Measurements from ENCODE around the gene ACTR8.

Gene ACTR8

GRCh38 chr3:53833700-53834099 is 48.3 kb downstream of the ACTR8 start:
- no peak for DNase-seq

GRCh38 chr3:53833053-53833645 is 48.8 kb downstream of the ACTR8 start:
- no peak for DNase-seq

- DNase-seq = no peak
These were observed 51.0 kb downstream of the ACTR8 start for GRCh38 chr3:53830944-53831343.

GRCh38 chr3:53829605-53830004 is 52.3 kb downstream of the ACTR8 start:
- DNase-seq = no peak

- no peak for DNase-seq
These were observed 53.4 kb downstream of the ACTR8 start for GRCh38 chr3:53828581-53828980.

- DNase-seq = no peak
These were observed 55.9 kb downstream of the ACTR8 start for GRCh38 chr3:53826048-53826447.

- DNase-seq = no peak
These were observed 57.2 kb downstream of the ACTR8 start for GRCh38 chr3:53824795-53825194.

GRCh38 chr3:53823956-53824657 is 57.8 kb downstream of the ACTR8 start:
- no peak for DNase-seq

- DNase-seq = no peak
These were observed 58.7 kb downstream of the ACTR8 start for GRCh38 chr3:53823026-53823955.

GRCh38 chr3:53822331-53822741 is 59.6 kb downstream of the ACTR8 start:
- DNase-seq = no peak

GRCh38 chr3:53821631-53822121 is 60.3 kb downstream of the ACTR8 start:
- no peak for DNase-seq

- DNase-seq = no peak
These were observed 61.0 kb downstream of the ACTR8 start for GRCh38 chr3:53820756-53821580.

- no peak for DNase-seq
These were observed 61.9 kb downstream of the ACTR8 start for GRCh38 chr3:53820084-53820483.

- DNase-seq = no peak
These were observed 62.6 kb downstream of the ACTR8 start for GRCh38 chr3:53819163-53819868.

- no peak for DNase-seq
These were observed 63.5 kb downstream of the ACTR8 start for GRCh38 chr3:53818221-53819162.

GRCh38 chr3:53817809-53818208 is 64.1 kb downstream of the ACTR8 start:
- DNase-seq = no peak

GRCh38 chr3:53817211-53817610 is 64.7 kb downstream of the ACTR8 start:
- no peak for DNase-seq

All from NCI-H82 (cell line).